Hepatocyte (in vitro differentiated cells): Measurements from ENCODE around the gene DDIT4.

ENCODE experiments used
- EZH2 ChIP-seq: fragments of 200-600 bp; sonication (generic); IDR thresholded peaks from 2 replicates; pipeline ENCODE4 v1.6.1; 2016; ENCODE audit warnings: antibody characterized with exemption, mild to moderate bottlenecking, borderline replicate concordance
- EZH2phosphoT487 ChIP-seq: fragments of 200-600 bp; sonication (generic); IDR thresholded peaks from one replicate; pipeline ENCODE4 v1.6.1; 2018; ENCODE audit warnings: antibody characterized with exemption, mild to moderate bottlenecking, low read depth, moderate library complexity; ENCODE audit not compliant: unreplicated experiment, severe bottlenecking
- TF ChIP-seq, protein P1 (sequence below): fragments of 200-600 bp; sonication (generic); IDR thresholded peaks from 2 replicates; pipeline ENCODE4 v1.5.1; 2016; ENCODE audit warnings: antibody characterized with exemption, mild to moderate bottlenecking; ENCODE audit not compliant: poor library complexity

DNA sequence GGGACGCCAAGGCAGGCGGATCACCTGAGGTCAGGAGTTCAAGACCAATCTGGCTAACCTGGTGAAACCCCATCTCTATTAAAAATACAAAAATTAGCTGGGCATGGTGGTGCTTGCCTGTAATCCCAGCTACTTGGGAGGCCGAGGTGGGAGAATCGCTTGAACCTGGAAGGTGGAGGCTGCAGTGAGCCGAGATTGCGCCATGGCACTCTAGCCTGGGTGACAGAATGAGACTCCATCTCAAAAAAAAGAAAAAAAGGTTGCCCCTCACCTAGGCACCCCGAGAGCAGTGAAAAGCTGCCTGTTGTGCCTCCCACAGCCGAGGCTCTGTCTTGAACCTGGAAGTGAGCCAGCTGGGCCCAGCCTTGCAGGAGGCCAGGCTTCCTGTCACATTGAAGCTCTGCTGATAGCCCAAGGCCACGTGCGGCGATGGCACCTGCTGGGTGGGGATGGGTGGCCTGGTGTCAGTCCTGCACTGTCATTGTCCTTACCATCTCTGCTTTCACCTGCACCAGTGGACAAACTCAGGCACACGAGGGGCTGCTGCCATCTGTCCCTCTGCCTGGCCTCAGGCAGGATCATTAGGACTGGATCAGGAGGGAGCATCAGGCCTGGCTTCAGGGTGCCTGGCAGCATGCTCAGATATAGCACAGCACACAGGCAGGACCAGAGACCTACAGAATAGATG lies 43.2 kb downstream of the DDIT4 start:
- TF ChIP-seq, protein P1, sequence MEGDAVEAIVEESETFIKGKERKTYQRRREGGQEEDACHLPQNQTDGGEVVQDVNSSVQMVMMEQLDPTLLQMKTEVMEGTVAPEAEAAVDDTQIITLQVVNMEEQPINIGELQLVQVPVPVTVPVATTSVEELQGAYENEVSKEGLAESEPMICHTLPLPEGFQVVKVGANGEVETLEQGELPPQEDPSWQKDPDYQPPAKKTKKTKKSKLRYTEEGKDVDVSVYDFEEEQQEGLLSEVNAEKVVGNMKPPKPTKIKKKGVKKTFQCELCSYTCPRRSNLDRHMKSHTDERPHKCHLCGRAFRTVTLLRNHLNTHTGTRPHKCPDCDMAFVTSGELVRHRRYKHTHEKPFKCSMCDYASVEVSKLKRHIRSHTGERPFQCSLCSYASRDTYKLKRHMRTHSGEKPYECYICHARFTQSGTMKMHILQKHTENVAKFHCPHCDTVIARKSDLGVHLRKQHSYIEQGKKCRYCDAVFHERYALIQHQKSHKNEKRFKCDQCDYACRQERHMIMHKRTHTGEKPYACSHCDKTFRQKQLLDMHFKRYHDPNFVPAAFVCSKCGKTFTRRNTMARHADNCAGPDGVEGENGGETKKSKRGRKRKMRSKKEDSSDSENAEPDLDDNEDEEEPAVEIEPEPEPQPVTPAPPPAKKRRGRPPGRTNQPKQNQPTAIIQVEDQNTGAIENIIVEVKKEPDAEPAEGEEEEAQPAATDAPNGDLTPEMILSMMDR: no peak
- TF ChIP-seq EZH2phosphoT487 (no peak), EZH2 (no peak)
